SIG-M5 treated with dmso at 0.1 percent for 504 hours (cell line): ENCODE results near the gene VGLL3.
"Not testable (repeated sequence)": the region's sequence is repeated elsewhere in the genome, so short reads cannot be mapped to it uniquely, and the experiment has no call there.

ENCODE experiments used
- DNase-seq: peaks from one replicate; lab custom pipeline; 2025; ENCODE audit not compliant: unreplicated experiment; lab: John Stamatoyannopoulos, UW

Gene VGLL3, protein sequence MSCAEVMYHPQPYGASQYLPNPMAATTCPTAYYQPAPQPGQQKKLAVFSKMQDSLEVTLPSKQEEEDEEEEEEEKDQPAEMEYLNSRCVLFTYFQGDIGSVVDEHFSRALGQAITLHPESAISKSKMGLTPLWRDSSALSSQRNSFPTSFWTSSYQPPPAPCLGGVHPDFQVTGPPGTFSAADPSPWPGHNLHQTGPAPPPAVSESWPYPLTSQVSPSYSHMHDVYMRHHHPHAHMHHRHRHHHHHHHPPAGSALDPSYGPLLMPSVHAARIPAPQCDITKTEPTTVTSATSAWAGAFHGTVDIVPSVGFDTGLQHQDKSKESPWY

DNA sequence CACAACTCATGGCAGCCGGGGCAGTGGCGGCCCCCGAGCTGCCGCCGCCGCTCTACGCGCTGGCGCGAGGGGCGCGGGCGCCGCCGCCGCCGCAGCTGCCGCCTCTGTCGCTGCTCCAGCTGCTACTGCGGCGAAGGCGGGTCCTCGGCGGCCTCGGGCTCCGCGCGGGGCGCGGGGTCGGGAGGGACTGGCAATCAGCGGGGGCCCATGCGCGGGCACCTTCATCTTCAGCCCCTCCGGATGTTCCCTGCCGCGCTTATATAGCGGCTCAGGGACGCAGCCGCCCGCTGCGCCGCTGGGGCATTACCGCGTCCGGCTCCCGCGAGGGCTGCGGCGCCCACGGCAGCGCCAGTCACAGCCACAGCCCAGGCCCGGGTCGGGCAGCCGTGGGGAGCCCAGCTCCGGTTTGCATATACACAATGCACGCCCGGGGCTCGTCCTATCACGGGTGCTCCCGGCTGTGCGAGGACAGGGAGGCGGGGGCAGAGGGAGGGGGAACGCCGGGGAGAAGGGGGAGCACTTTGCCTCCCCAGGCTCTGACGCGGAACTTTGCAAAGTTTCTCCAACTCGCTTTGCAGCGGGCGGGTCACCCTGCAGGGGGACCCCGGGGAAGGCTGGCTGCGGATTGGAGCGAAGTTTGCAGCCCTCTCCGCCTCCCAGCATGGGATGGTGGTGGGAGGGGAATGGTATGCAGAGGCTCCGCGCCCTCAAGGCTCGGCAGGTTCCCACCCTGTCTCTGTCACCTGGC is at the start of gene VGLL3:
Gene VGLL3, minus strand, starts transcription at position 416 of the 748 bp plus-strand sequence. Its CDS starts 406 bp downstream, at position 10.
- no peak for DNase-seq

DNA sequence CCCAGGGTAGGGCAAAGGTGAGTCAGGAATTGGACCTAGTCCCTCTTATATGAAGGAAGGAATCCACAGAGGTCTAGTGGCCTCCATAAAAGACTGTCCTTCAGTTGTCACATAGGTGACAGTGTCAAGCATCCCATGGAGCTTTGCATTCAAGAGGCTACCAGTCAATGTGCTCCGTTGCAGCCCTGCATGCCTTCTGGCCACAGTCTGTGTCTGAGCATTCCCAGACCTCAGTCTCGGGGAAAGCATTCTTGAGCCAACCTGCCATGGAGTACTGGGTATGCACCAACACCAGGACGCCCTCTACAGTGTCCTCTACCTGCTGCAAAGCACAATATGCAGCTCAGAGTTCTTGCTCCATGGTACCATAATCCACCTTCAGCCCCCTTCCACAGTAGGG is 46.7 kb upstream of the VGLL3 start:
- no peak for DNase-seq

DNA sequence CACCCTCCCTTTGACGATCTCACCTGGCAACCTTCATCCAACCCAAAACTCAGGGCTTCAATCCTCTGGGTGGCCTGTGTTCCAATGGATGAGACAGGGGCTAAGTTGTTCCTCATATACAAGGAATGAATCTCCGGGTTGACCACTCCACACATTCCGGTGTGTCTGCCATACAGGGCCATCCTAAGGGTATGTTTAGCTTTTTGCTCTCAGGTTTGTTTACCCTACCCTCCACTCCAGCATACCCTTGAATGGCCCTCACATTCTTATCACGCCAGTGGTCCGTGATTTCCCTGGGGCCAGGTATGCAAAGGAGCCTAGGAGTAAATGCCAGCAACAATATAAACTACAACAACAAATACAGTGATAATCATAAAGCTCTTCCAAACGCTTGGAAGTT is 45.7 kb upstream of the VGLL3 start:
- DNase-seq, result no peak

DNA sequence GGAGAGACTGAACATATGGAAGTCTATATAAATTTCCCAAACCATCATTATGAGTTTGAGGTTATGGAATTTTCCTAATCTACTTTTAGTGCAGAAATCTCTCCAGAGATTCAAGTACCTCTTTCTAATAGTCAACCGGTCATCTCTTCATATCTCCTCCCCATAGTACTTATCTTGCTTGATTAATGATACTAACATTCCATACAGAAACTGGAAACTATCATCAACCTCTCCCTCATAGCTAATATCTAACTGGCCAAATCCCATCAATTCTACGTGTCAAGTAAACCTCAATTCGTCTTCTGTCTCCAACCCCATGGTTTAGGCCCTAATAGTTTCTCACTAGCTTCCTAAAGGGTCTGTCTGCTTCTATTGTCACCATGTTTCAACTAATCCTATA is 44.4 kb upstream of the VGLL3 start:
- no peak for DNase-seq

DNA sequence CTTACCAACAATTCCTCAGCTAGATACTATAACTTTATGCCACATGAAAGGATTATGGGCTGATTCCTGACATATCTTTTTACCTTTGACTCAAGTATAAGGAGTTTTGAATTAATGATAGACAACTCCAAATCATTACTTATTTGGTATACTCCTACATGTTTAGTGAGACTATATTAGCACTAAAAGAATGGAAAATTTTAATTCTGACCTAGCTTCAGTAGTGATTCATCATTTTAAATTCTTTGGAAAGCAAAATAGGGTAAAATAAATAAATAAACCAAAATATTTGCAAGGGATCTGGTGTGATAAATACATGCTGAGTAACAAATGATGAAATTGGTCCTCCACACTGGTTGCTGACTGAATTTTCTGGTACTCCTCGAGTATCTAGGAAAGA is 42.3 kb upstream of the VGLL3 start:
- DNase-seq, result no peak

DNA sequence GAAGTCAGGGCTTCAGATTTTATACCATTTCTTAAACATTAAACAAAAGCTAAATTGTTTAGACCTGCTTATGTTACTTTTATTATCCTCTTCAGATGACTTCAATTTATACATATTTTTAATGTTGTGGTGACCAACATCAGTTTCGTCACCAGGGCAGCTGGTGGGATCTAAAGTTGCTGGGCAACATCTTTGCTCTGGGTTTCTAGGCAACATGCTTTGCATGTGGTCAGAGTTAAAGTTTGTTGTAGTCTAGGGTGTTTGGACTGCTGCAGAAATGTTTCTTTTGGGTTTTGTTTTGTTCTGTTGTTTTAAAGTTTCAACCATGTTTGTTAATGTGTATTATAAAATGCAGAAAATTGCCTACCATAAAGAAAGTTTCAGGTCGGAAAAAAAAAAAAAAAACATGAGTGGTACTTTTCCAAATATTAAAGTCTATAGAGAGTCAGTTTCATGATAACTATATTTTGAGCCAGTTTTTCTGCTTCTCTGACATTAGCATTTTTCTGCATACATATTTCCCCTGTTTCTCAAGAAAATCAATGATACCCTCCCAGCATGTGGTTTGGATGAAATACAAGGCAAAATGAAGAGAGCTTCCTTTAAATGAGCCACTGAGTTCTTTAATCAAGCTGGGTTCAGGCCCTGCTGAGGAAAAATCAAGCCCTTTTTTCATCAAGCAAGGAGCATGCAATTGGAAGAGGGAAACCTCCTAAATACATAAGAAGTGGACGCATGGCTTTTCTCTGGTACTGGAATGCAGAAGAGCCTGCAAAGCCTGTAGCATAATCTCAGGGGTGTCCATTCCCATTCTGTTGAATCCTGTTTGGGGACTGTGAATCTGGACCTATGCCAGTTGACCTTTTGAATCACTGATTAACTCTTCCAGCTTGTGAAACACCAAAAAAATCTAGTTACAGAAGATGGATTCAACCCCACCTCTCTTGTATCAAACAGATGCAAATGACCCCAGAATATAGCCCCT is 35.0 kb upstream of the VGLL3 start:
- no peak for DNase-seq

DNA sequence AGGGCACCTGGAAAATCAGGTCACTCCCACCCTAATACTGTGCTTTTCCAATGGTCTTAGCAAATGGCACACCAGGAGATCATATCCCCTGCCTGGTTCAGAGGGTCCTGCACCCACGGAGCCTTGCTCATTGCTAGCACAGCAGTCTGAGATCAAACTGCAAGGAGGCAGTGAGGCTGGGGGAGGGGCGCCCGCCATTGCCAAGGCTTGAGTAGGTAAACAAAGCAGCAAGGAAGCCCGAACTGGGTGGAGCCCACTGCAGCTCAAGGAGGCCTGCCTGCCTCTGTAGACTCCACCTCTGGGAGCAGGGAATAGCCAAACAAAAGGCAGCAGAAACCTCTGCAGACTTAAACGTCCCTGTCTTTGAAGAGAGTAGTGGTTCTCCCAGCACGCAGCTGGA is 26.4 kb upstream of the VGLL3 start:
- DNase-seq, result not testable (repeated sequence)

DNA sequence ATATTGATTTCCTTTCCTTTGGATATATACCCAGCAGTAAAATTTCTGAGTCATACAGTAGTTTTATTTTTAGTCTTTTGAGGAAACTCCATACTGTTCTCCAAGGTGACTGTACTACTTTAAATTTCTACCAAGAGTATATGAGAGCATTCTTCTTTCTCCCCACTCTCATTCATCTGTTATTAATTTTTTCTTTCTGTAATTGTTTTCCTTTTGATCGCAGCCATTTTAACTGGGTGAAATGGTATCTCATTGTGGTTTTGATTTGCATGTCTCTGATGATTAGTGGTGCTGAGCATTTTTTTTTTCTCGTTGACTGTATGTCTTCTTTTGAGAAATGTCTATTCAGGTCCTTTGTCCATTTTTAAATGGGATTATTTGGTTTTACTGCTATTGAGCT is 18.3 kb upstream of the VGLL3 start:
- no peak for DNase-seq

DNA sequence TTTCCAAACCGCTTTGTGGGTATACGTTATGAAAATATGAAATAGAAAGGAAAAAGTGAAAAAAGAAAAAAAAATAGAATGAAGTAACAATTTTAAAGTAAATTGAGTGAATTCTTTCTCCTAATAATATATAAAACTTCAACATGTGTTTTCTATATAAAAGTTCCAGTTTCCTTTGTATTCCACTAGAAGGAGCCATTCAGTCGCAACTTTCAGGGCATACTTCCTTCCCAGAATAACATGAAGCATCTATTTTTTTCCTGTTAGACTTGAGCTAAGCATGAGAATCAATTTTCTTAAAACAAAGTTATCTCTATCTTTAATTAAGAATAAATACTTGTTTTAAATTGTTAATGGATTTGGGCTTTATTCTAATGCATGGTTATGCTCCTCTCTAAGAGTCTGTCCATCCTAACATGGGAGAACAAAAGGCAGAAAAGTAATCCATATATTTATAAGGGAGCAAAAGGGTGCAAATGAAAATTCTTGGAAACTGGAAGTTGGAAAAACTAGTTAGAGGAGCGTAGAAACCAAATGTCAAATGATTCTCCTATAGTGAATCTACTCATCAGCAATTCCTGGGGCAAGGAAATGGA is 16.0 kb upstream of the VGLL3 start:
- no peak for DNase-seq

DNA sequence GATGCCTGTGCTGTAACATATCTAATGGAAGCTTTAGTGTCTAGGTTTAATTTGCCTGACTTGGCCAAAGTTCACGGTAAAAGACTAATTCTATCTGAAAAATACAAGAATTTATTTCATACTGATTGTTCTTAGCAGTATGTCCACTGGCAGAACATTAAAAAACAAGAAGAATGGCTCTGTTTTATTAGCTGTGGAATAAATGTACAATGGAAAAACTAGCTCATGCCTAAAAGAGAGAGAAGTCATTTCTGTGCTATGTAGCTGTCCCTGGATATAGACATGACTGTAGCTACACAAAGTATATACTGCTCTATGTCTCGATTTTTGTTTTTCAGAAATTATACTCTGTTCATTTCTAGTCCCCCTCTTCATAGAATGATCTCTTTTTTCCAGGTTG is 13.9 kb upstream of the VGLL3 start:
- DNase-seq, result no peak

DNA sequence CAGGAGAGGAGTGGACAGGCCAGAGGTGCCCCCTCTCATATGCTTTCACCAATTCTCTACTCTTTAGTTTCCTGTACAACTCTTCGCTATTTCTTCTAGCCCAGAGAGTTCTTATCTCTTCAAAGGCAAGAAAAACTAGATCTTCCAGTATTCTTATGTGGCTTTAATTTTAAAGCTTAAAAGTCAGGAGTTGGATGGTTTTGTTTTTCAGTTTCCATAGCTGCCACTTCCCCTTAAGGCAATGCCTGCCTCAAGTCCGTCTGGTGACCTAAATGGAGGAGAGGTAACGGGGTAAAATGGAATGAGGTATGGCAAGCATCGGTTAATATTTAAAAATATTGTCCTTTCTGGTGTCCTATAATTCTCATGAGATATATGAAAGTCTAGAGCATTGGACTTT is 11.4 kb upstream of the VGLL3 start:
- DNase-seq, result peak; percentile 14

DNA sequence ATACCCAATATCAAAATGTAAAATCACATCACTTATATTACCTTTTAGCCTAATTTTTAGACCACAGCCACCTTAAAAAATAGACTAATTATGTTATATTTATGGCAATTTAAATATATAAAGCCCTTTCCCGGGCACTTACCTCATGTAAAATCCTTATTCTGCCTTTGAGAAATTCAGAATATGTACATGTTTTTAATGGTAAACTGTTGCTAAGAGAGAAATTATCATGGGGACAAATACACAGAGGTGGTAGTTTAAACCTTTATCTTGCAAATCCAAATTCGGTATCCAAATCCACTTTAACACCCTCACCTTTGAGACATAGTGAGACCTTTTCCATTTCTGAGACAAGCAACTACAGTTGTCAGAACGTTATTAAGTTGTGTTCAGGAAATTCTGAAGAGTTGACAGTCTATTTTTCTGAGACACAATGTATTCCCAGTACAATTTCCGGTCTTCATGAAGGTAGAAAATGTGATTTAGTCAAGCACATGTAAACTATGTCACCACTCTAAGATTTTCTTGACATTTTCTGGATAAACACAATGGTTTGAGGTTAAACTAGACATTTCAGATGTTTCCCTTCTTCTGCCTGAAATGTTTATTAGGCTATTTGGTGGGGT is 10.6 kb upstream of the VGLL3 start:
- DNase-seq, result no peak

DNA sequence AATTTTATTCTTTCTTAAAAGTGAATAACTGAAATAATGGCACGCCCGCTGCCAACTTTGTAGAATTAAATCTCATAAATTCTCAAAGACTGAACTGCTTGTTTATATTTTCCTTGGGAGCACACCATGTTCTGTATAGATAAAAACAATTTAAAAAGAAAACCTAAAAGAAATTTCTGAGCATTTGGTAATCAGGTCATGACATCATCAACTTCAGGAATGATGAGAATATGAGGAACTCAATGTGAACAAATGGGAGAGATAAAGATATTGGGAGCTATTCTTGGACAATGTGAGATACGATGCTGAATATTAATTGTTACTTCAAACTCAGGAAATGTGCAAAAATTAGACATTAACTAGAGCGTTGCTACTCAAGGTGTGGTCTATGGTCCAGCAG is 10.0 kb upstream of the VGLL3 start:
- DNase-seq, result no peak

DNA sequence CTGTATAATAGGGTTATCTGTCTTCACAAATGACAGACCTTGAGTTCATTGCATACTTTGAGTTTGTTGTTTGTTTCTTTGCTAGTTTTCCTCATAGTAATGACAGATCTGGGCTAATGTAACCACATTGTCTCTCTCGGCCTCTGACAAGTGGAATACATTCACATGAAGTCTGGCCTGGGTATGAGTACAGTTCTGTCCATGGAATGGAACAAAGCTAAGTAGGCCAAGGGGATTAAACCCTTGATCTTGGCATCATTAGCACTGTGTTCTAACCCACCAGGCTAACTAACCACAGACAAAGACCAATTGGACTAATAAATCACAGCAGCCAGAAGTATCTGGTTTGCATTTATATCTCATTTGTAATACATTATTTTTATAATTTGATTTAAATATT is 7.6 kb upstream of the VGLL3 start:
- DNase-seq, result no peak

DNA sequence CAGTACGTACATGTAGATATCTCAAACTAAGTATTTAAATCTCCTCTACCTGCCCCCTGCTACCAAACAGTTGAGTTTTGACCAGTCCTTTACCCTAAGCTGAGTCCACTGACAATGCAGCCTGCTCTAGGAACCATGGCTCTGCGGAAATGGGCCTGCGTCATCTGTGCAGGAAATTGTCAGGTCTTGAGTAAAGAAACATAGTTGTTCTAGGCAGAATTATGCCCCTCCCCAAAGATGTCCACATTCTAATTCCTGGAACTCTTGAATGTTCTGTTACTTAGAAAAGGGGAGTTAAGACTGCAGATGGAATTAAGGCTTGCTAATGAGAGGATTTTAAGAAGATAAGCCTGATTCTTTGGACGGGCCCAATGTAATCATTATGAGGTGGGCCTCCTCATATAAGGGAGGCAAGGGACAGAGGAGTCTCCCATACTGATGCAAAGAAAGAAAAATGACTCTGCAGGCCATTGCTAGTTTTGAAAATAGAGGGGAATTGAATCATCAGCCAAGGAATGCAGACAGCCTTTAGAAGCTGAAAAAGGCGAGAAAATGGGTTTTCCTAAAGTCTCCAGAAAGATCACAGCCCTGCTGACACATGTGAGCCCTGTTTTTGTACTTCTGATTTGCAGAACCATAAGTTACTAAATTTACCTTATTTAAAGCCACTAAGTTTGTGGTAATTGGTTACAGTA is 5.5 kb upstream of the VGLL3 start:
- DNase-seq, result no peak

DNA sequence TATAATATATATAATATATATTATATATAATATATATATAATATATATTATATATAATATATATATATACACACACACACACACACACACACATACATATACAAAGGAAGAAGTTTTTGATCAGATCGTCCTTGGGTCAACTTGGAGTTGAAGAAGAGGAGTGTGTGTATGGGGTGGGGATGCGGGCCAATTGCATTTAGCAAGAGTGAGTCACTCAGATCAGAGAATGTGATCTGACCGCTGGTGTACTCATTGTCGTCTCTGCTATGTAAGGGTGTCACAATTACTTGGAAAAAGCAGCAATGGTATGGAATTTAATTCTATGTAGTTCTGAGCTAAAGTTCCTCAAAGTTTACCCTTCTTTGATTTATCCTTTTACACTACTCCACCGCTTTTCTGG is 4.6 kb upstream of the VGLL3 start:
- no peak for DNase-seq

DNA sequence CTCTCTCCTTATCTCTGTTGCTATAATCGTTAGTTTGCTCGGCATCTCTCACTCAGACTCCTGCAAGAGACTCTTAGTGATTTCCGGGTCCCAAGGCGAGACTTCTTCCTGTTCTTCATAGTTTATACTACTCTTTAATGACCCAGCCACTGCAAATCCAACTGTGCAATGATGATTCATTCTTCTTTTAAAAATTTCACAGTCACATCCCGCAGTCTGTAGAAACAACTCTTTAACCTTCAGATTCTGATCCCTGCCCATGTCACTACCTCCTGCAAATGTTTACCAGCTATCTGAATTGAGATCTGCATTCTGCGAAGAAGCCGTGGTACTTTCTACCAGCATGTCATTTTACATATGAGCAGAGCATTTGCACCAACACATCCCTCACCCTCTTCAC is 2.8 kb upstream of the VGLL3 start:
- DNase-seq, result no peak

DNA sequence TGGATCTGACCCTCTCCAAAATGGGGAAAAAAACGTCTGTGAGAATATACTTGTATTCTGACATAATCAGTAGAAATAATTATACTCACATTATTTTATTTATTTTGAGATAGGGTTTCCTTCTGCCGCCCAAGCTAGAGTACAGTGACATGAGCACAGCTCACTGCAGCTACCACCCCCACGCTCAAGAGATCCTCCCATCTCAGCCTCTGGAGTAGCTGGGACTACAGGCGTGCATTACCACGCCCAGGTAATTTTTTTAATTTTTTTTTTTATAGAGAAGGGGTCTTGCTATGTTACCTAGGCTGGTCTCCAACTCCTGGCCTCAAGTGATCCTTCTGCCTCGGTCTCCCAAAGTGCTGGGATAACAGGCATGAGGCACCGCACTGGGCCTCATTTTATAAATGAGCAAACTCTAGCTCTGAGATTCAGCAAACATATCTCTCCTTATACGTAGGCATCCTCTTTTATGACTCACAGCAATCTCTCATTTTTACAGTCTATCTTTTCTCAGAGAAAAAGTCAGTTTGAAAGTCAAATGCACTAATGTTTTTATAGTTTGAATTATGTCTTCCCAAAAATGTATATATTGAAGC is 989 bp upstream of the VGLL3 start:
- DNase-seq, result no peak

DNA sequence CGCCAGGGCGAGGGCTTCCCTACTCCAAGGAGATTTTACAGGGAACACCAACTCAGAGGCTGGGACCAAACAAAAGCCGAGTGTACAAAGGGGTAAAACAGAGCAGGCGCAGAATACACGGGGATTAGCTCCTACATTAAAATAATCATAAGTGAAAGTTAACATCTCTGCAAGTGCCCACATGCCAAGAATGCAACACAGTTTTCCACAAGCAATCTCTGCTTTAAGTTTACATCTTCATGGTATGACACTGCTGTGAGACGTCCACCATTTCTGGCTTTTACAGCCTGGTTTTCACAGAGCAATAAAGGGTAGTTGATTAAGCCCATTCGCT is 500 bp upstream of the VGLL3 start:
- DNase-seq, result no peak
